DMS 273 treated with DMSO at 0.1 percent for 48 hours (cell line): ENCODE data around the gene IGFALS.

Experiments used
- DNase-seq: peaks from one replicate; lab custom pipeline; 2025; lab: John Stamatoyannopoulos, UW

IGFALS gene

GRCh38 chr16:1793578-1794220 lies at the start of gene IGFALS:
Gene IGFALS, minus strand, starts transcription at chr16:1793705. Its CDS starts 53 bp downstream, at chr16:1793652.
- DNase-seq = no peak

- no peak for DNase-seq
These were observed 46.0 kb upstream of the IGFALS start for GRCh38 chr16:1839554-1839953.

GRCh38 chr16:1834096-1834495 lies 40.6 kb upstream of the IGFALS start:
- no peak for DNase-seq

- no peak for DNase-seq
These were observed 39.4 kb upstream of the IGFALS start for GRCh38 chr16:1832838-1833454.

- no peak for DNase-seq
These were observed 37.9 kb upstream of the IGFALS start for GRCh38 chr16:1831186-1832075.

- DNase-seq = no peak
These were observed 36.7 kb upstream of the IGFALS start for GRCh38 chr16:1830213-1830612.

- no peak for DNase-seq
These were observed 35.3 kb upstream of the IGFALS start for GRCh38 chr16:1828645-1829410.

- DNase-seq = peak; percentile 80
These were observed 33.4 kb upstream of the IGFALS start, which contains the start of the genes FAHD1 and HAGH for GRCh38 chr16:1826691-1827573. Gene FAHD1, plus strand, starts transcription at chr16:1827206. Its CDS starts 33 bp downstream, at chr16:1827239. Gene HAGH, minus strand, starts transcription at chr16:1826825. Its CDS starts 38 bp downstream, at chr16:1826787.

- DNase-seq = no peak
These were observed 32.6 kb upstream of the IGFALS start for GRCh38 chr16:1825864-1826690.

- DNase-seq = no peak
These were observed 31.9 kb upstream of the IGFALS start for GRCh38 chr16:1825381-1825863.

- no peak for DNase-seq
These were observed 30.3 kb upstream of the IGFALS start for GRCh38 chr16:1823821-1824220.

GRCh38 chr16:1822801-1823200 lies 29.3 kb upstream of the IGFALS start:
- no peak for DNase-seq

GRCh38 chr16:1821861-1822611 lies 28.5 kb upstream of the IGFALS start:
- no peak for DNase-seq

GRCh38 chr16:1820946-1821290 lies 27.4 kb upstream of the IGFALS start:
- DNase-seq = no peak

GRCh38 chr16:1820096-1820945 lies 26.8 kb upstream of the IGFALS start:
- no peak for DNase-seq

GRCh38 chr16:1819611-1820010 lies 26.1 kb upstream of the IGFALS start:
- DNase-seq = no peak

GRCh38 chr16:1818873-1819525 lies 25.5 kb upstream of the IGFALS start:
- DNase-seq = no peak
